ENCODE data around the gene NOG.

Gene NOG

GRCh38 chr17:56593646-56594319 is at the start of gene NOG:
NOG (plus strand) TSS chr17:56593699; CDS start chr17:56594224, 525 bp downstream.
- DNase-seq: no peak

DNA sequence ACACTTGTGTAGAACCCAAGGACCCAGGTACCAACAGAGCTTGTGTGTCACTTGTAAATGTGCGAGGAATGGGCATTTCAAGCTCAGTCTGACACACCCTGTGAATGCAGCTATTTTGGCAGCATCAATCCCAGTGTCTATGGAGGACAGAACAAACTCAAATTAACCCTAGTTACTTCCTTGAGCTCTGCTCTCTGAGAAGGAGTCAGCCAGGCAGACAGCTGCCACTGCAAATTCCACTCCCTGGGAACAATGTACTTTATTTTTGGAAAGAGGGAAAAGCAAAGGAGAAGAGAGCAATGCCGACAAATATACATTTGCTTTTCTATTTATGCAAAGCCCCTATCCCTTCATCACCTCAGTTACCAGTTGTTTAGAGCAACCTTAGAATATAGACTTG is 48.4 kb upstream of the NOG start:
- DNase-seq: no peak

- DNase-seq: no peak
These were observed 47.6 kb upstream of the NOG start for GRCh38 chr17:56545930-56546329.

GRCh38 chr17:56548661-56549060 is 44.8 kb upstream of the NOG start:
- no peak for DNase-seq

GRCh38 chr17:56549501-56549900 is 44.0 kb upstream of the NOG start:
- no peak for DNase-seq

GRCh38 chr17:56557682-56558081 is 35.8 kb upstream of the NOG start:
- DNase-seq: no peak

GRCh38 chr17:56558088-56558487 is 35.4 kb upstream of the NOG start:
- no peak for DNase-seq

GRCh38 chr17:56570199-56570598 is 23.3 kb upstream of the NOG start:
- DNase-seq: no peak

GRCh38 chr17:56571456-56571855 is 22.0 kb upstream of the NOG start:
- no peak for DNase-seq

DNA sequence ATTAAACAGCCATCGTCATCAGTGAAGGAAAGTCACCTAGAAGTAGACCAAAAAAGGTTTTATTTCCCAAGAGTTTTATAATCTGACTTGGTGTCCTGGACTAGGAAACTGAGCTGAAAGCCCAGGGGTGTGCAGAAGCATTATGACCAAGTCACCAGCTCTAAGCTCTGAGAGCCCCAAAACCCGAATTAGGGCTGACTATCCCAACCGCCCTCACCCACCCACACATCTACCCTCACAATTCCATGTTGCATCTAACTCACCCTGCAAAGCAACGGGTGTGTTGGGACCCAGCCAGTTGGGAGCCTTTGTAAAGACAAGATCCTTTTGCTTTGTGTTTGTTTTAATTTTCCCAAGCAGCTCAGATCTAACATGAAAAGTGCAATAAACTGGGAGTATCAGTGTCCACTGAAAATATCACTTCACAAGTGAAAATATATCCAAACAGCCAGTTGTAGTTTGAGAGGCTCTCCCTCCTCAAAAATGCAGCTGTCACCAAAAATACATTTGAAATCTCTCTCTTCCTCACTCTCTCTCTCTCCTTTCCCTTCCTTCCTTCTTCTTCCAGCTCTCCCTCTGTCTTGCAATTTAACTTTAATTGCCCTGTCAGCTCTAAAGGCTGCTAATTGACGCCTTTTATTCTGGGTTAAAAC is 16.2 kb upstream of the NOG start:
- no peak for DNase-seq

GRCh38 chr17:56577843-56578204 is 15.7 kb upstream of the NOG start:
- DNase-seq: peak; percentile 62

- no peak for DNase-seq
These were observed 11.6 kb upstream of the NOG start for GRCh38 chr17:56581635-56582627.

GRCh38 chr17:56583772-56584171 is 9.7 kb upstream of the NOG start:
- no peak for DNase-seq

DNA sequence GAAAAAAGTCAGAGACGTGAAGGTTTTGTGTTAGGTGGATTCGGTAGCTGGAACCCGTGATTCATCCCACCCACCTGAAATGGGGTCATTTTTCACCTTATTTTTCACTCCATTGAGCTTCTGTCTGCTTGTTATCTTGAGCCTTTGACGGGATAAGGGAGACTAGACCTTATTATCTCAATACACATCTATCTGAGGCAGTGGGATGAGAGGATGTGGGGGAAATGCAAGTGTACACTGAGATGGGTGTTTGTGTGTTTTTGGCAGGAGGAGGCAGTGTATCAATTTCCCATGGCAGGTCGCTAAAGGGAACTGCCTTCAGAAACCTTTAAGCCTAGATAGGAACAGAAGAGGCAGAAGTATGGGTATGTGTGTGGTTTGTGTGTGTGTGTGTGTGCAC is 6.2 kb upstream of the NOG start:
- no peak for DNase-seq

DNA sequence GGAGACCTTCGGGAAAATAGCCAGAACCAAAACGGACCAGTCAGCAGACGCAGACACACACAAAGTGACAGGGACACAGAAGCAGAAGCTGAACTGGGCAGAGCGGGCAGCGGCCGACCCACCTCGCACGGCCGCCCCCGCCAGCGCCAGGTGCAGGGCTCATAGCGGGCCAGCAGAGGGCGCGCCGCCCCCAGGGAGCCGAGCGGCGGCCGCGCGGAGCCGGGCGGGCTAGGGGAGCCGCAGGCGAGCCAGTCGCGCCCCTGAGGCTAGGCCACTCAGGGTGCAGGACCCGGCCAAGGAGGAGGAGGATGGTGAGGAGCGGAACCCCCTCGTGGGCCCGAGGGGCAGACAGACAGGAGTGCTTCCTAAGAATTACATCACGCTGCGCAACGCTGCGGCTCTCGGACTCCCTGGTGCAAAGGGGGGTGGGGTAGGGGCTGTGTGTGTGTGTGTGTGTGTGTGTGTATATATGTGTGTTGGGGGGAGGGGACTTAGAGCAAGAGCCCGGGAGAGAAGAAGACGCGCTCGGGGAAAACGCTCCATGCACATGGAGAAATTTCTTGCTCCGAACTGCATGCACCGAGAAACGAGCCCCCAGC is 913 bp upstream of the NOG start:
- DNase-seq: peak; percentile 84

GRCh38 chr17:56593086-56593645 is 333 bp upstream of the NOG start:
- peak; percentile 80 for DNase-seq

DNA sequence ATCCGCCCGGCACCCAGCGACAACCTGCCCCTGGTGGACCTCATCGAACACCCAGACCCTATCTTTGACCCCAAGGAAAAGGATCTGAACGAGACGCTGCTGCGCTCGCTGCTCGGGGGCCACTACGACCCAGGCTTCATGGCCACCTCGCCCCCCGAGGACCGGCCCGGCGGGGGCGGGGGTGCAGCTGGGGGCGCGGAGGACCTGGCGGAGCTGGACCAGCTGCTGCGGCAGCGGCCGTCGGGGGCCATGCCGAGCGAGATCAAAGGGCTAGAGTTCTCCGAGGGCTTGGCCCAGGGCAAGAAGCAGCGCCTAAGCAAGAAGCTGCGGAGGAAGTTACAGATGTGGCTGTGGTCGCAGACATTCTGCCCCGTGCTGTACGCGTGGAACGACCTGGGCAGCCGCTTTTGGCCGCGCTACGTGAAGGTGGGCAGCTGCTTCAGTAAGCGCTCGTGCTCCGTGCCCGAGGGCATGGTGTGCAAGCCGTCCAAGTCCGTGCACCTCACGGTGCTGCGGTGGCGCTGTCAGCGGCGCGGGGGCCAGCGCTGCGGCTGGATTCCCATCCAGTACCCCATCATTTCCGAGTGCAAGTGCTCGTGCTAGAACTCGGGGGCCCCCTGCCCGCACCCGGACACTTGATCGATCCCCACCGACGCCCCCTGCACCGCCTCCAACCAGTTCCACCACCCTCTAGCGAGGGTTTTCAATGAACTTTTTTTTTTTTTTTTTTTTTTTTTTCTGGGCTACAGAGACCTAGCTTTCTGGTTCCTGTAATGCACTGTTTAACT is 1.0 kb downstream of the NOG start:
- DNase-seq: peak; percentile 67

GRCh38 chr17:56595108-56595418 is 1.6 kb downstream of the NOG start:
- DNase-seq: no peak

DNA sequence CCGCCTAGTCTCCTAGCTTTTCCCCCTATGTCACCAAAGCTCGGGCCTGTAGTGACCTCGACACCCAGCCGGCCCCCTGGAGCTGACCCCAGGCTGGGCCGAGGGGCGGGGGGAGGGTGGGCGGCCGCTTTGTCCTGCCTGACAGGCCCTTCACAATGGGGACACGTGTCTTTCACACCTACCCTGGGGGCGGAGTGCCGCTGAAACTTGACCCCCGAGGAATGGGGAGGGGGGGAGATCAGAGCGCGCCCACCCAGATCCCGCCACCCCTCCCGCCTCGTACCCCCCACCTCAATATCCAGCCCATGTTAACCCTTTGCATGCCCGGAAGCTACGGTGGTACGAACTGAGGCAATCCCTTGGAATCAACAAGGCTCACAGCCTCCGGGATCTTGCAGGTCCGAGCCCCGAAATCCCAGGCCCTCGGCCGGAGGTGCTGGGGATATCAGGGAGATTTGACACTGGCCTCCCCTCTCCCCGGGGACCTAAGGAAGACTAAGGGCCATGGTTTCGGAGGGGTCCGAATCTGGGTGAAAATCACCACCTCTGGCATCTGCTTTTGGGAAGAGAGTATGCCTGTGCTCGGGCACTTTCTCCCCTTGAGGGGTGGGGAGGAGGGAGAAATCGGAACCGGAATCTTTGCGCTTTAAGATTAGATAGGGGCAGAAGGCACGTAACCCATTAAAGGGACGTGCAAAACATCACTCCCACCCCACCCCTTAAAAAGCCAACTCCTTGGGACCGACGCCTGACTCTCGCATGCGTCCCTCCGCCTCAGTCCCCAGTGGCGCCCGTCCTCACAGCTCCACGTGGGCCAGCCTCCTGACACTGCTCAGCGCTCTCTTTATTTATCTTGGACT is 2.6 kb downstream of the NOG start:
- peak; percentile 51 for DNase-seq

DNA sequence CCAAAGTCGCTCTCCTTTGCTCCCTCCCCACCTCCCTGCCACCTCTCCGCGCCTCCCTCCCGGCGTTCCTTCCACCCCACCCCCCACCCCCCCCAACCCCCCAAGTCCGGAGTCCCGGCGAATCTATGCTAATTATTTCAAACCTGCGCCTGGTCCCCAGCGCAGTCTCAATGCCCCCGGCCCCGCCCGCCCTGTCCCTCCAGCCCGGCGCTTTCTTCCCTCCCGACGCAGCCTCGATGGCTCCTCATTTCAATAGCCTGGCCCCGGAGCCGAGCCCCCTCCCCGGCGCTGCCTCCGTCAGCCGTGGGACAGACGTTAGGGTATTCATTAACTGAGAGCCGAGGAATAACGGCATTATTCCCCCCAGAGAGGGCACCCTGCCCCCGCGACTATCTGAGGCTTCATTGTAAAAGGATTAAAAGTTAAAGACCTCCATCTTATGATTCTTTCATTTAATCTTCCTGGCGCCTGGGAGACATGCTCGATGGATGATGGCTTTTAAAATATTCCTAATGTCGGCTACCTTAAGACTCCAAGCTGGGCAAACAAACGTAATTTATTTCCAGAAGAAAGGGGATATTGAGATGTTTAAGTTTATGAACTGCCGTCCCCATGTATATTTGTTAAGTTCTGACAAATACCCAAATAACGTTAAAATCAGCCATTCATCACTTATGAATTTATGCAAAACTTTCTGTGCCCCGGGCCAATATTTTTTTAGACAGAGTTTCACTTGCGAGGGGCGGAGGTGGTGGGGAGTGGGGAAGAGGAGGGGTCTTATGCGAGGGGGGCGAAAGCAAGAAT is 3.4 kb downstream of the NOG start:
- DNase-seq: no peak

Measured in right forelimb (tissue), 1 donor.